ENCODE measurements around the gene PAN2. TPM values are rescaled to one million over a fixed set of nuclear protein-coding genes. Genes with fewer than 3 reads are reported as not detected.

The PAN2 gene
- total and polyA plus RNA-seq, 12 donors: 19.6 to 124 (median 69.6) TPM

GRCh38 chr12:56359851-56360767, 26.3 kb upstream of the PAN2 start, which contains the start of gene STAT2:
STAT2 (minus strand) TSS chr12:56360107; CDS start chr12:56356571, 3,536 bp downstream.
- peaks cover 14 to 24% of the 10 kb centered on the region in 2 donors for H3K4me1 ChIP-seq (replicated peaks in 1 of 2)
- 0 to 1% (median 0%) methylated on average over 27 to 54 of the region's 54 CpGs for WGBS, 4 donors
- H3K27ac ChIP-seq: peak within 1 kb of the TSS; percentile 70 to 95 (median 86)
- TF ChIP-seq POLR2A (IDR thresholded peaks at IDR 0.05) (peak; percentile 40 to 87), CTCF (IDR thresholded peaks at IDR 0.05) (no peak)
- intact Hi-C loops (cut with DNase I): loop anchor here (10.0 kb wide), 1 partner anchor 95 kb away; the partner anchor contains the start of gene MIP (in 2 of the 2)
- H3K4me3 ChIP-seq: peak within 1 kb of the TSS; percentile 42 to 82 (median 68)
- H3K27me3 ChIP-seq: no peaks in the 10 kb centered on the region
- H3K9me3 ChIP-seq (replicated peaks in 1 of 3): no peaks in the 10 kb centered on the region
- DNase-seq: peak; percentile 99 to 100 (median 99)
- peaks cover 0 to 15% of the 10 kb centered on the region in 2 donors for H3K36me3 ChIP-seq (replicated peaks in 1 of 2)

- Histone ChIP-seq H3K27ac (peak overlapping the region; percentile 17 to 95 (median 84)), H3K9me3 (replicated peaks in 1 of 3) (no peaks in the 10 kb centered on the region), H3K4me1 (replicated peaks in 1 of 2) (peaks cover 14 to 24% of the 10 kb centered on the region in 2 donors), H3K27me3 (no peaks in the 10 kb centered on the region), H3K4me3 (peak overlapping the region in 2 of 4 donors; percentile 42 to 76), H3K36me3 (replicated peaks in 1 of 2) (peaks cover 0 to 26% of the 10 kb centered on the region in 2 donors)
- no peak for TF ChIP-seq POLR2A (IDR thresholded peaks at IDR 0.05)
- TF ChIP-seq CTCF (IDR thresholded peaks at IDR 0.05): no peak
- WGBS, 4 donors: 0 to 29% (median 3%) methylated on average over 1 of the region's 1 CpG
- intact Hi-C loops (cut with DNase I): loop anchor here (10.0 kb wide), 1 partner anchor 96 kb away; the partner anchor contains the start of gene MIP (in 2 of the 2)
- peak in 5 of 7 donors; percentile 18 to 68 (median 32) for DNase-seq
Observed at GRCh38 chr12:56358836-56359532, 25.2 kb upstream of the PAN2 start.

GRCh38 chr12:56351325-56351724, 17.5 kb upstream of the PAN2 start:
- intact Hi-C loops (cut with DNase I): loop anchor here (10.0 kb wide), 1 partner anchor 103 kb away; the partner anchor contains the start of gene MIP (in 2 of the 2)
- Histone ChIP-seq H3K27ac (no peak overlapping the region), H3K4me3 (no peak overlapping the region), H3K36me3 (replicated peaks in 1 of 2) (peaks cover 0 to 98% of the 10 kb centered on the region in 2 donors), H3K27me3 (no peaks in the 10 kb centered on the region), H3K4me1 (replicated peaks in 1 of 2) (no peaks in the 10 kb centered on the region), H3K9me3 (replicated peaks in 1 of 3) (no peaks in the 10 kb centered on the region)
- 94 to 100% (median 98%) methylated on average over 1 to 2 of the region's 2 CpGs for WGBS, 4 donors
- TF ChIP-seq CTCF (IDR thresholded peaks at IDR 0.05) (no peak), POLR2A (IDR thresholded peaks at IDR 0.05) (no peak)
- no peak for DNase-seq

- Histone ChIP-seq H3K4me1 (replicated peaks in 1 of 2) (no peaks in the 10 kb centered on the region), H3K36me3 (replicated peaks in 1 of 2) (peaks cover 0 to 98% of the 10 kb centered on the region in 2 donors), H3K27me3 (no peaks in the 10 kb centered on the region), H3K9me3 (replicated peaks in 1 of 3) (no peaks in the 10 kb centered on the region), H3K27ac (no peak overlapping the region), H3K4me3 (no peak overlapping the region)
- 81 to 87% (median 85%) methylated on average over 2 of the region's 2 CpGs for WGBS, 4 donors
- intact Hi-C loops (cut with DNase I): loop anchor here (10.0 kb wide), 1 partner anchor 104 kb away; the partner anchor contains the start of gene MIP (in 2 of the 2)
- DNase-seq: no peak
- TF ChIP-seq POLR2A (IDR thresholded peaks at IDR 0.05) (no peak), CTCF (IDR thresholded peaks at IDR 0.05) (no peak)
Observed at GRCh38 chr12:56350662-56351061, 16.9 kb upstream of the PAN2 start.
